ENCODE data around the gene CACNA1D. TPM values are rescaled to one million over a fixed set of nuclear protein-coding genes. Genes with fewer than 3 reads are reported as not detected.

Gene CACNA1D
- total and polyA plus RNA-seq, 2 donors (not counting 3 experiments of a cell fraction or from before 2014, with no cell fraction given): 0.06 TPM; not detected in 1

DNA sequence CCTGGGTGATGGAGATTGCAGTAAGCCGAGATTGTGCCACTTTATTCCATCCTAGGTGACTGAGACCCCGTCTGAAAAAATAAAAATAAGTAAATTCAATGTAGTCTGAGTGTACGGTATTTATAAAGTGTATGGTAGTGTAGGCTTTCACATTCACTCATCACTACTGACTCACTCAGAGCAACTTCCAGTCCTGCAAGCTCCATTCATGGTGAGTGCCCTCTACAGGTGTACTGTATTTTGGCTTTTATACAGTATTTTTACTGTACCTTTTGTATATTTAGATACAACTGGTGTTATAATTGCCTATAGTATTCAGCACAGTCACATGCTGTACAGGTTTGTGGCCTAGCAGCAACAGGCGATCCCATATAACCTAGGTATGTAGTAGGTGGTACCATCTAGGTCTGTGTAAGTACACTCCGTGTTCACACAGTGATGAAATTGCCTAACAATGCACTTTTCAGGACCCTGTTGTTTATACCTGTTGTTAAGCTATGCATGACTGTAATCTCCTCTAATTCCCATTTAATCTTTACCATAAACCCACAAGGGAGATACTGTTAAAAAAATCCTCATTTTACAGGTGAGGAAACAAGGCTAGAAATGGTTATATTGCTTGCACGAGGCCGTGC is 19.3 kb downstream of the CACNA1D start:
- Histone ChIP-seq H2AFZ (ENCODE audit: low read depth, low read length) (no peak overlapping the region), H3K4me1 (ENCODE audit: control insufficient read depth, extremely low read depth, insufficient read depth, low read length) (no peaks in the 10 kb centered on the region), H3K27ac (ENCODE audit: insufficient read depth, low read depth, low read length) (no peak overlapping the region), H3K9me1 (replicated peaks; ENCODE audit: control insufficient read depth, extremely low read depth, insufficient read depth, low read length) (no peaks in the 10 kb centered on the region), H3K4me2 (ENCODE audit: insufficient read depth, low read length) (no peak overlapping the region), H3K79me2 (ENCODE audit: control insufficient read depth, insufficient read depth, low read length) (no peaks in the 10 kb centered on the region), H3K9me3 (replicated peaks; ENCODE audit: control insufficient read depth, insufficient read depth, low read length) (no peaks in the 10 kb centered on the region), H3K27me3 (ENCODE audit: control insufficient read depth in 2 of 2, insufficient read depth in 2 of 2, low read length in 2 of 2) (peaks cover 0 to 5% of the 10 kb centered on the region in 2 experiments), H3K4me3 (replicated peaks in 1 of 3; ENCODE audit: insufficient read depth in 1 of 3, low read depth in 1 of 3, low read length in 3 of 3) (no peak overlapping the region), H3K9ac (replicated peaks; ENCODE audit: extremely low read depth, insufficient read depth, low read length) (no peak overlapping the region), H4K20me1 (replicated peaks; ENCODE audit: control insufficient read depth, extremely low read depth, insufficient read depth, low read length) (no peaks in the 10 kb centered on the region), H3K36me3 (ENCODE audit: control insufficient read depth in 2 of 2, extremely low read depth in 1 of 2, insufficient read depth in 2 of 2, low read length in 2 of 2) (no peaks in the 10 kb centered on the region)
- BruUV-seq (replicated peaks): no TSS peak
- intact Hi-C loops (cut with micrococcal nuclease) (loop anchor here (5.0 kb wide), 1 partner anchor 216 kb away; no protein-coding TSS in a partner anchor), dilution Hi-C loops (cut with MboI; ENCODE audit: extremely low pct_ligation_motif_present, low sequenced_read_pairs) (no loop called here)
- ChIA-PET POLR2A (no interaction called here), CTCF (interaction anchor here (0.9 to 1.7 kb wide), 2 partner anchors 11 to 12 kb away, joined by 3 read pairs; no protein-coding TSS in a partner anchor)
- no peak for DNase-seq (ENCODE audit: low read depth, low spot score)
- no peak for TF ChIP-seq POLR2AphosphoS5 (IDR thresholded peaks at IDR 0.05; ENCODE audit: insufficient read depth, low read depth, low read length)
- TF ChIP-seq, protein P1, sequence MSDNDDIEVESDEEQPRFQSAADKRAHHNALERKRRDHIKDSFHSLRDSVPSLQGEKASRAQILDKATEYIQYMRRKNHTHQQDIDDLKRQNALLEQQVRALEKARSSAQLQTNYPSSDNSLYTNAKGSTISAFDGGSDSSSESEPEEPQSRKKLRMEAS (IDR thresholded peaks at IDR 0.05; ENCODE audit: insufficient read depth, insufficient read length): no peak
- TF ChIP-seq, protein P2, sequence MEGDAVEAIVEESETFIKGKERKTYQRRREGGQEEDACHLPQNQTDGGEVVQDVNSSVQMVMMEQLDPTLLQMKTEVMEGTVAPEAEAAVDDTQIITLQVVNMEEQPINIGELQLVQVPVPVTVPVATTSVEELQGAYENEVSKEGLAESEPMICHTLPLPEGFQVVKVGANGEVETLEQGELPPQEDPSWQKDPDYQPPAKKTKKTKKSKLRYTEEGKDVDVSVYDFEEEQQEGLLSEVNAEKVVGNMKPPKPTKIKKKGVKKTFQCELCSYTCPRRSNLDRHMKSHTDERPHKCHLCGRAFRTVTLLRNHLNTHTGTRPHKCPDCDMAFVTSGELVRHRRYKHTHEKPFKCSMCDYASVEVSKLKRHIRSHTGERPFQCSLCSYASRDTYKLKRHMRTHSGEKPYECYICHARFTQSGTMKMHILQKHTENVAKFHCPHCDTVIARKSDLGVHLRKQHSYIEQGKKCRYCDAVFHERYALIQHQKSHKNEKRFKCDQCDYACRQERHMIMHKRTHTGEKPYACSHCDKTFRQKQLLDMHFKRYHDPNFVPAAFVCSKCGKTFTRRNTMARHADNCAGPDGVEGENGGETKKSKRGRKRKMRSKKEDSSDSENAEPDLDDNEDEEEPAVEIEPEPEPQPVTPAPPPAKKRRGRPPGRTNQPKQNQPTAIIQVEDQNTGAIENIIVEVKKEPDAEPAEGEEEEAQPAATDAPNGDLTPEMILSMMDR (IDR thresholded peaks at IDR 0.05; ENCODE audit: extremely low read depth in 1 of 2, insufficient read depth in 1 of 2, low read depth in 1 of 2, low read length in 2 of 2): peak in 1 of 2 donors; percentile 4
- no peak for FAIRE-seq

DNA sequence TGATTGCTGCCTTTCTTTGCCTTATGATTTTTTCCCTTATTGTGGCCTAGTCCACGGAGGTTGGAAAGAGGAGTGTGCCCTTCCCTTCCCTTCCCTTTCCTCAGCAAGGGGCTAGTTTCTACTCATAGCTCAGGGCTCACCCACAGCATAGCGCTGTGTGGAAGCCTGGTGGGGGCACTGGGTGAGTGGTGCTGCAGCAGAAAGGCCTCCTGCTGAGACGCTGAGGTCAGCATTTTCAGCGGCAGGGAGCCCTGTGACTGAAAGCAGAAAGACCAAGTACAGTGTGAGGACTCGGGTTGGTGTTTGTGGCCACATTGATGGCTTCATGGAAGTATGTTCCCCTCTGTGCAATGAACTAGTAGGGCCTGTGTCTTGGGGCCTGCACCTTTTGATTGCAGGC is 21.9 kb downstream of the CACNA1D start:
- Histone ChIP-seq H3K4me3 (replicated peaks in 1 of 3; ENCODE audit: insufficient read depth in 1 of 3, low read depth in 1 of 3, low read length in 3 of 3) (no peak overlapping the region), H3K4me1 (ENCODE audit: control insufficient read depth, extremely low read depth, insufficient read depth, low read length) (no peaks in the 10 kb centered on the region), H3K4me2 (ENCODE audit: insufficient read depth, low read length) (no peak overlapping the region), H3K27me3 (ENCODE audit: control insufficient read depth in 2 of 2, insufficient read depth in 2 of 2, low read length in 2 of 2) (peaks cover 0 to 2% of the 10 kb centered on the region in 2 experiments), H4K20me1 (replicated peaks; ENCODE audit: control insufficient read depth, extremely low read depth, insufficient read depth, low read length) (no peaks in the 10 kb centered on the region), H3K27ac (ENCODE audit: insufficient read depth, low read depth, low read length) (no peak overlapping the region), H2AFZ (ENCODE audit: low read depth, low read length) (no peak overlapping the region), H3K9me3 (replicated peaks; ENCODE audit: control insufficient read depth, insufficient read depth, low read length) (no peaks in the 10 kb centered on the region), H3K36me3 (ENCODE audit: control insufficient read depth in 2 of 2, extremely low read depth in 1 of 2, insufficient read depth in 2 of 2, low read length in 2 of 2) (no peaks in the 10 kb centered on the region), H3K9ac (replicated peaks; ENCODE audit: extremely low read depth, insufficient read depth, low read length) (no peak overlapping the region), H3K79me2 (ENCODE audit: control insufficient read depth, insufficient read depth, low read length) (no peaks in the 10 kb centered on the region), H3K9me1 (replicated peaks; ENCODE audit: control insufficient read depth, extremely low read depth, insufficient read depth, low read length) (no peaks in the 10 kb centered on the region)
- no peak for DNase-seq (ENCODE audit: low read depth, low spot score)
- dilution Hi-C loops (cut with MboI; ENCODE audit: extremely low pct_ligation_motif_present, low sequenced_read_pairs): no loop called here
- no peak for FAIRE-seq
- no TSS peak for BruUV-seq (replicated peaks)
- ChIA-PET CTCF (no interaction called here), POLR2A (no interaction called here)
- intact Hi-C loops (cut with micrococcal nuclease): no loop called here
- TF ChIP-seq POLR2AphosphoS5 (IDR thresholded peaks at IDR 0.05; ENCODE audit: insufficient read depth, low read depth, low read length) (no peak), MYC (IDR thresholded peaks at IDR 0.05; ENCODE audit: low read depth, low read length) (no peak), POLR2A (IDR thresholded peaks at IDR 0.05; ENCODE audit: low read depth, low read length) (no peak), EZH2 (IDR thresholded peaks at IDR 0.05; ENCODE audit: borderline replicate concordance, low read depth, low read length, severe bottlenecking) (no peak), GATA2 (IDR thresholded peaks at IDR 0.05; ENCODE audit: insufficient read depth, insufficient read length, low read depth, low read length) (no peak), FOS (IDR thresholded peaks at IDR 0.05; ENCODE audit: borderline replicate concordance, insufficient read depth, low read length) (no peak), JUN (IDR thresholded peaks at IDR 0.05; ENCODE audit: borderline replicate concordance, insufficient read depth, insufficient read length, low read depth) (no peak)
- TF ChIP-seq, protein P2 (IDR thresholded peaks at IDR 0.05; ENCODE audit: extremely low read depth in 1 of 2, insufficient read depth in 1 of 2, low read depth in 1 of 2, low read length in 2 of 2): no peak
- TF ChIP-seq, protein P1 (IDR thresholded peaks at IDR 0.05; ENCODE audit: insufficient read depth, insufficient read length): no peak
